COLO668 (cell line): ENCODE results near the gene NR2F6.
A peak's percentile ranks its signal among the peaks of the same experiment; 100 is the strongest.
"Not testable (repeated sequence)": the region's sequence is repeated elsewhere in the genome, so short reads cannot be mapped to it uniquely, and the experiment has no call there.

Experiments
- DNase-seq: peaks from one replicate; lab custom pipeline; 2025; ENCODE audit not compliant: unreplicated experiment; lab: John Stamatoyannopoulos, UW

Gene NR2F6

DNA sequence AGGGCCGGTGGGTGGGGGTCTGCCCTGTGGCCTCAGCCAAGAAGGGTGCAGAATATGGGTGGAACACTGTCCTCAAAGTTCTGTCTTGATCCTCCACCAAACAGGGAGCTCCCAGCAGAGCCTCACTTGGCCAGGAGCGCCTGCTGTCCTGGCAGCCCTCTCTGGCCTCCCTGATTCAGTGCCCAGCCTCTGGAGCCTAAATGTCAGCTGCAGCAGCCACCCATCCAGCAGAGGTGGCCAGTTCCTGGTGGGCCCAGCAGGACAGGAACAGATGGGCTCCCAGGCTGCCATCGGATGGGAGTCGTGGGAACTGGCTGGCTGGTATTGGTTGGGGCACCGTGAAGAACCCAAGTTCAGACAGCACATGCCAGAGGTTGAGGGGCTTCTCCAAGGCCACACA, 32.4 kb downstream of the NR2F6 start:
- DNase-seq: no peak

DNA sequence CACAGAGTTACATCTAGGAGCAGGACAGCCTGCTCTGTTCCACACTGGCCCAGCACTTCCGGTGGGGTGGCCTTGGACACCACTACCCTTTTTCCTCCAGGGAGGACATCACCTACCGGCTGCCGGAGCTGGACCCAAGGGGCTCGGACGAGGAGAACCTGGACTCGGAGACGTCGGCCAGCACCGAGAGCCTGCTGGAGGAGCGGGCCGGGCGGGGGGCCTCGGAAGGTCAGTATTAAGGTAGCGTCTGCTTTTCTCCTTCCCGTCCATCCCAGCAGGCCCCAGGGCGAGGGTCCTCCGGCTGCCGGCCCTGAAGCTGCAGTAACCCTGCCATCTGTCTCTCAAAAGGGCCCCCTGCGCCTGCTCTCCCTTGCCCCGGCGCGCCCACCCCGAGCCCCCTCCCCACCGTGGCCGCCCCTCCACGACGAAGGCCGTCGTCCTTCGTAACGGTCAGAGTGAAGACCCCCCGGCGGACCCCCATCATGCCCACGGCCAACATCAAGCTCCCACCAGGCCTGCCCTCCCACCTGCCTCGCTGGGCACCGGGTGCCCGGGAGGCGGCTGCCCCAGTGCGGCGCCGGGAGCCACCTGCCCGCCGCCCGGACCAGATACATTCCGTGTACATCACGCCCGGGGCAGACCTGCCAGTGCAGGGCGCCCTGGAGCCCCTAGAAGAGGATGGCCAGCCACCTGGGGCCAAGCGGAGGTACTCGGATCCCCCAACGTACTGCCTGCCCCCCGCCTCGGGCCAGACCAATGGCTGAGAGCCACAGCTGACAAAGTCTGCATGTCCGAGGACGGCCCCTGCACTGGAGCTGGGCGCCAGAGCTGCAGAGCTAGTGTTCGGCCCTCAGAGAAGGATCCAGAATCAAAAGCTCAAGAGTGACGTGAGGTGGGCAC, 33.9 kb downstream of the NR2F6 start:
- DNase-seq: no peak

DNA sequence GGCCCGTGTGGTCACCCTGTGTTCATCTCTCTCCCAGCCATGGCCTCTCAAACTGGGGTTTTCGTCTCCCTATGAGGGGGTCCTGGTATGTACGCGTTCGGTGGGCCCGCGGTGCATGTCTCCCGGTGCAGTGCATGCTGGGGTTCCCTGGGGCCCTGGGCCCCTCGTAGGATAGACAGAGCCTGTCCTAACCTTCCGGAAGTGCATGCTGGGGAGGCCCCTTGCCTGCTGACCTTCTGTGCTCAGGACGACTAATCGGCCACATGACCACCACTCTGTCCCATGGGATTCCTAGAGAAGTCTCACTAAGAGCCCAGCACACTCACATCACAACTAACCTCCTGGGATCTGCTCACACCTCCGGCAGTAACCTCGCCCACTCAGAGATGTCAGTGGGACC, 35.4 kb downstream of the NR2F6 start:
- DNase-seq: no peak

DNA sequence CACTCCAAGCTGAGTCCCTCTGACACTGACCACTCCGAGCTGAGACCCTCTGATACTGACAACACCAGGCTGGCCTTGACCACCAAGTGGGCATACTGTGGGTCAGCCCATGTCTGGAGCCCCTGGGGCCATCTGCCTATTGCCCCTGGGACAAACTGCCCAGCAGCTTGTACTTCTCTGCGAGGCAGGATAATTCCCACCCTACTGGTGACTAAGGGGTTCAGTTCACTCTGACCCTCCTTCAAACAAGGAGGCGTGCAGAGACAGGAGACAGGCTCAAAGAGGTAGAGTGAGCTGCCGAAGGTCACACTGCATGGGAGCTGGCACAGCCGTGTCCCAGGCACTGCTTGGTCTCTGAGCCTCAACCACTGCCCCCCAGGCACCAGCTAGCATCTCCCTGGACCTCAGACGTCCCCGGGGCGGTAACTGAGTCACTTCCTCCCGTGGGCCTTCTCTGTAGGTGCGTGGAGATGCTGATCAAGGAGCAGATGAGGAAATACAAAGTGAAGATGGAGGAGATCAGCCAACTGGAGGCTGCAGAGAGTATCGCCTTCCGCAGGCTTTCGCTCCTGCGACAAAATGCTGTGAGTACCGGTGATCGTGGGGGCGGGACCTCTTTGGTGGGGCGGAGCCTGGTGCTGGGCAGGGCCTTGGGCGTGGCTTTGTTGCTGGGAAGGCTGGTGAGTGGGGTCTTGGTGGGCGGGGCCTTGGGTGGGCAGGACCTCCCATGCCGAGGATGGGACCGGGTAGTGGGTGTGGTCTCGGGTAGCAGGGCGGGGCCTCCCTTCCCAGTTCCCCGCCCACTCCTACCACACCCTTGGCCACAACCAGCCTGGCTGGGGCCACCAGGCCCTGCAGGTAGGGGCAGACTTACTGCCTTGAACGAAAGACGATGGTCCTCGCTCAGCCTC, 36.3 kb downstream of the NR2F6 start:
- DNase-seq: peak; percentile 11

DNA sequence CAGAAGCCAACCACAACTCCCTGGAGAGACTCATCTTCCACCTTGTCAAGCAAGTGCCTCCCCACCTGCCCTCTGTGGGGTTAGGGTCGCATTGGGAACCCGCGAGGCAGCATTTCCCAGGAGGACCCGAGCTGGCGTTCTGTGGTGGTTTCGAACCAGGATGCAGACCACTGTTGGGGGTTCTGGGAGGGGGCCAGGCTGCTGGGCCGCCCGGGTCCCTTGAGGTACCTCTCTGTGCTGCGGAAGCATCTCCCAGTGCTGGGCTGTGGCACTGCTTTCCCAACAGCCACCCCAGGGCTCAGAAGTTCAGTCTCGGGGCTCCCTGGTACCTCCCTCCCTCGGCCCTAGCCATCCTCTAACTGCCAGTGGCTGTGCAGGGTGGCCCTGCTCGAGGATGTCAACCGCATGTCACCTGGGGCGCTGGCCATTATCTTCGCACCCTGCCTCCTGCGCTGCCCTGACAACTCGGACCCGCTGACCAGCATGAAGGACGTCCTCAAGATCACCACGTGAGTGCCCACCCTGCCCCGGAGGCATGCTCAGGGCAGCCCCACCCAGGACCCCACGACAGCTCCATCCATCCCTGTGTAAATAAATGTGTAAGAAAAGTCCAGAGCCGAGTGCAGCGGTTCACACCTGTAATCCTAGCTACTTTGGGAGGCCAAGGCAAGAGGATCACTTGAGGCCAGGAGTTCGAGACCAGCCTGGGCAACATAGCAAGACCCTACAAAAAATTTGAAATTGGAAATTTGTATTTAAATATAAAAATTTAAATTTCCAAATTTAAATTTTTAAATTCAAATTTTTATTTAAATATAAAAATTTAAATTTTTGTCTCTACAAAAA, 38.8 kb downstream of the NR2F6 start:
- no peak for DNase-seq

GRCh38 chr19:17205237-17206140, 40.2 kb downstream of the NR2F6 start:
- DNase-seq: peak; percentile 65

- no peak for DNase-seq
Measured at GRCh38 chr19:17202713-17203112, 43.0 kb downstream of the NR2F6 start.

GRCh38 chr19:17202249-17202648, 43.5 kb downstream of the NR2F6 start:
- DNase-seq: peak; percentile 11

GRCh38 chr19:17200408-17201079, 45.2 kb downstream of the NR2F6 start:
- DNase-seq: no peak

DNA sequence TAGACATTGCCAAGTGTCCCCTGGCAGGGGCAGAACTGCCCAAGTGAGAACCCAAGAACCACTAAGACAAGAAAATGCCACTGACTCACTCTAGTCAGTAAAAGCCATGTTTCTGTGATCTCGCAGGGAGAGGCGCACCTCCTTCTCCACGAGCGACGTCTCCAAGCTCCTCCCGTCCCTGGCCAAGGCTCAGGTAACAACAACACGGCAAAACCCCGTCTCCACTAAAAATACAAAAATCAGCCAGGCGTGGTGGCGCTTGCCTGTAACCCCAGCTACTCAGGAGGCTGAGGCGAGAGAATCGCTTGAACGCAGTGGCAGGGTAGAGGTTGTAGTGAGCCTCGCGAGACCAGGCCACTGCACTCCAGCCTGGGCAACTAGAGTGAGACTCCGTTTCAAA, 48.1 kb downstream of the NR2F6 start:
- DNase-seq: no peak

GRCh38 chr19:17196610-17197009, 49.1 kb downstream of the NR2F6 start:
- no peak for DNase-seq

DNA sequence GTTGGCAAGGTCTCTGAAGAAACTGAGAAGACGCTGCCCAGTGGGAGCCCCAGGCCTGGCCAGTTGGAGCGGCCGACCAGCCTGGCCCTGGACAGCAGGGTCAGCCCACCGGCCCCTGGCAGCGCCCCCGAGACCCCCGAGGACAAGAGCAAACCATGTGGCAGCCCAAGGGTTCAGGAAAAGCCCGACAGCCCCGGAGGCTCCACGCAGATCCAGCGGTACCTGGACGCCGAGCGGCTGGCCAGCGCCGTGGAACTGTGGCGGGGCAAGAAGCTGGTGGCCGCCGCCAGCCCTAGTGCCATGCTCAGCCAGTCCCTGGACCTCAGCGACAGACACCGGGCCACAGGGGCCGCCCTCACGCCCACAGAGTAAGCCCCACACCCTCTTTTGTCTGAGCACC, 50.6 kb downstream of the NR2F6 start:
- no peak for DNase-seq

- DNase-seq: no peak
Measured at GRCh38 chr19:17194608-17195007, 51.1 kb downstream of the NR2F6 start.

GRCh38 chr19:17192751-17193150, 53.0 kb downstream of the NR2F6 start:
- no peak for DNase-seq

- DNase-seq: not testable (repeated sequence)
Measured at GRCh38 chr19:17191736-17192135, 54.0 kb downstream of the NR2F6 start.

- DNase-seq: no peak
Measured at GRCh38 chr19:17185590-17185989, 60.1 kb downstream of the NR2F6 start.

DNA sequence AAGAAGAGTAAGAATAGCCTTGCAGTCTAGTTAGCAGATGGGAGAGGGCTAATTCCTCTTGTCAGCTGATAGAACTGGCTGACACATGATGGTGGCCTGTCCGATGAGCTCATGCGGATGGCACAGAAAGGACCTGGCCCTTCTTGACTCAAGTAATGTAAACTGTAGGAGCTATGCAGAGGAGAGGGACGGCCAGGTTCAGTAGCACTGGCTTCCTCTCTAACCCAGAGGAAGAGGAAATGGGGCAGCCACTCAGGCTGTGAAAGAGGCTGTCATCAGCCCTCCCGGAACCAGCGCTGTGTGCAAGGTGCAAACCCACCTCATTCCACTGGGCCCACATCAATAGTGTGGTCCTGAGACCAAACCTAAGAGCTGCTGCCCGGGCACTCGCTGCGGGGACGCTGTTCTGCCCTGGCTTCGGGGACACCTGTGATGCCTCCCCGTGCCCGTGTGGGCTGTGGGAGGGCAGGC, 61.3 kb downstream of the NR2F6 start:
- no peak for DNase-seq

GRCh38 chr19:17183858-17184321, 61.8 kb downstream of the NR2F6 start:
- DNase-seq: no peak

- DNase-seq: no peak
Measured at GRCh38 chr19:17183271-17183761, 62.4 kb downstream of the NR2F6 start.
